Smooth muscle cell (in vitro differentiated cells): Measurements from ENCODE around the gene CCNA2. TPM values are rescaled to one million over a fixed set of nuclear protein-coding genes. Genes with fewer than 3 reads are reported as not detected.

ENCODE experiments used
- DNase-seq: peaks from one replicate; lab custom pipeline; 2025; ENCODE audit not compliant: unreplicated experiment; lab: John Stamatoyannopoulos, UW
- H2AFZ ChIP-seq: fragments of 200-600 bp; sonication (generic); 2 replicates; pipeline ENCODE4 v1.6.0; 2016; ENCODE audit warnings: antibody characterized with exemption, low read depth, mild to moderate bottlenecking
- H3F3A ChIP-seq: fragments of 200-600 bp; sonication (generic); 2 replicates; pipeline ENCODE4 v1.6.0; 2017; ENCODE audit warnings: antibody characterized with exemption, low read depth
- H3K27ac ChIP-seq: fragments of 200-600 bp; sonication (generic); 2 replicates; pipeline ENCODE4 v1.5.1; 2016; ENCODE audit warnings: low read depth, mild to moderate bottlenecking
- H3K27me3 ChIP-seq: fragments of 200-600 bp; sonication (generic); 2 replicates; pipeline ENCODE4 v1.6.1; 2016; ENCODE audit warnings: low read depth, mild to moderate bottlenecking
- H3K36me3 ChIP-seq: fragments of 200-600 bp; sonication (generic); 2 replicates; pipeline ENCODE4 v1.5.1; 2016; ENCODE audit warnings: low read depth
- H3K4me1 ChIP-seq: fragments of 200-600 bp; sonication (generic); 2 replicates; pipeline ENCODE4 v1.5.1; 2016; ENCODE audit warnings: low read depth
- H3K4me2 ChIP-seq: fragments of 200-600 bp; sonication (generic); 2 replicates; pipeline ENCODE4 v1.6.0; 2016; ENCODE audit warnings: mild to moderate bottlenecking
- H3K4me3 ChIP-seq: fragments of 200-600 bp; sonication (generic); 2 replicates; pipeline ENCODE4 v1.5.1; 2016; ENCODE audit warnings: mild to moderate bottlenecking
- H3K79me2 ChIP-seq: fragments of 200-600 bp; sonication (generic); 2 replicates; pipeline ENCODE4 v1.6.0; 2016; ENCODE audit warnings: low read depth, mild to moderate bottlenecking
- H3K9ac ChIP-seq: fragments of 200-600 bp; sonication (generic); 2 replicates; pipeline ENCODE4 v1.6.0; 2016; ENCODE audit warnings: low read depth
- H3K9me3 ChIP-seq: fragments of 200-600 bp; sonication (generic); replicated peaks from 2 replicates; pipeline ENCODE4 v1.5.1; 2016; ENCODE audit warnings: low read depth
- H4K20me1 ChIP-seq: fragments of 200-600 bp; sonication (generic); 2 replicates; pipeline ENCODE4 v1.6.0; 2016; ENCODE audit warnings: low read depth
- WGBS: methylation state at CpG from one replicate; pipeline ENCODE4 v1.1.7; 2016; ENCODE audit warnings: low lambda C conversion rate; 5-methylcytosine and 5-hydroxymethylcytosine counted together
- polyA plus RNA-seq: library from polyadenylated mRNA; unstranded; fragments of >200 nt; fragmentation: Nextera tagmentation; extraction: Ambion mirVana; gene quantifications from 2 replicates; pipeline ENCODE4 v1.2.1, GENCODE V29; 2016
- total RNA-seq: library from RNA; depleted of rRNA; stranded (reverse); fragments of >200 nt; gene quantifications from 2 replicates; pipeline ENCODE4 v1.2.3, GENCODE V29; 2014
- TF ChIP-seq, protein P1 (sequence below): fragments of 200-600 bp; sonication (generic); IDR thresholded peaks from 2 replicates; pipeline ENCODE4 v1.5.1; 2017; ENCODE audit warnings: borderline replicate concordance, mild to moderate bottlenecking, antibody characterized with exemption; ENCODE audit not compliant: insufficient read depth, poor library complexity, severe bottlenecking

The CCNA2 gene
- total and polyA plus RNA-seq, 2 experiments from 2014 or later: 13.0 to 21.4 TPM

DNA sequence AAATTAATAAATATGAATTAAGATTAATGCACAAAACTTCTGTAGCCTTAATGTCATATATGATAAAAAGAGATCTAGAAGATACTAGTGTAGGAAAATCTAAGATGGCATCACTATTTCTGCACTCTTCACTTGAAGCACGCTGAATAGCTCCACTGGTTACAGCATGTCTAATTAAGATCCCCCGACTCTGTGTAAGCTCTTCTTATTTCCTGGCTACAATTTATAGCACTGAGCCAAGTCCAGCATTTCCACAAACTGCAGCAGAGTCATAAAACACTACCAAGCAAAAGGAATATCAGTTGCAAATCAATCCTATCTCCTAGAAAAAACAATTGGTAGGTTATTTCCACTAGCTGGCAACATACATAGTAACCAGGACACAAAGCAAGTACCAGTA is 1.3 kb upstream of the CCNA2 start:
- Histone ChIP-seq H3K27me3 (no peaks in the 10 kb centered on the region), H3K9ac (no peak overlapping the region), H3K4me2 (no peak overlapping the region), H4K20me1 (no peaks in the 10 kb centered on the region), H3F3A (no peaks in the 10 kb centered on the region), H2AFZ (no peak overlapping the region), H3K27ac (no peak overlapping the region), H3K9me3 (no peaks in the 10 kb centered on the region), H3K79me2 (peaks cover 24% of the 10 kb centered on the region), H3K4me1 (peaks cover 20% of the 10 kb centered on the region), H3K4me3 (no peak overlapping the region), H3K36me3 (peaks cover 4% of the 10 kb centered on the region)
- no peak for DNase-seq
- TF ChIP-seq, protein P1, sequence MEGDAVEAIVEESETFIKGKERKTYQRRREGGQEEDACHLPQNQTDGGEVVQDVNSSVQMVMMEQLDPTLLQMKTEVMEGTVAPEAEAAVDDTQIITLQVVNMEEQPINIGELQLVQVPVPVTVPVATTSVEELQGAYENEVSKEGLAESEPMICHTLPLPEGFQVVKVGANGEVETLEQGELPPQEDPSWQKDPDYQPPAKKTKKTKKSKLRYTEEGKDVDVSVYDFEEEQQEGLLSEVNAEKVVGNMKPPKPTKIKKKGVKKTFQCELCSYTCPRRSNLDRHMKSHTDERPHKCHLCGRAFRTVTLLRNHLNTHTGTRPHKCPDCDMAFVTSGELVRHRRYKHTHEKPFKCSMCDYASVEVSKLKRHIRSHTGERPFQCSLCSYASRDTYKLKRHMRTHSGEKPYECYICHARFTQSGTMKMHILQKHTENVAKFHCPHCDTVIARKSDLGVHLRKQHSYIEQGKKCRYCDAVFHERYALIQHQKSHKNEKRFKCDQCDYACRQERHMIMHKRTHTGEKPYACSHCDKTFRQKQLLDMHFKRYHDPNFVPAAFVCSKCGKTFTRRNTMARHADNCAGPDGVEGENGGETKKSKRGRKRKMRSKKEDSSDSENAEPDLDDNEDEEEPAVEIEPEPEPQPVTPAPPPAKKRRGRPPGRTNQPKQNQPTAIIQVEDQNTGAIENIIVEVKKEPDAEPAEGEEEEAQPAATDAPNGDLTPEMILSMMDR: no peak
- 77% methylated on average over 2 of the region's 2 CpGs for WGBS

DNA sequence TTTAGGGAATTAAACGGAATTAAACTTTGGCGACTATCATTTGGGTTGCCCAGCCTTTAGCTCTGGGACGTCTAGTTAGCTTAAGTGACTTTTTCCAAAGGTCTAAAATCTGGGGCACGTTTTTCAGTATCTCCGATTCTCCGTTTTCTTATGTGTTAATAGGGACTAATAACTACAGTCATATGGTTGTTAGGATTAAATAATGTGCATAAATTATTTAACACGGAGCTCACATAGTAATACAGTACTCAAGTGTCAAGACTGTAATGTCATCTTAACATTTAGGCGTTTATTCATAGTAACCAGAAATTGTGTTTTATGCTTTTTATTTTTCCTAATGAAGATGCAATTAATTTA is 466 bp upstream of the CCNA2 start:
- H4K20me1 ChIP-seq: no peaks in the 10 kb centered on the region
- no peaks in the 10 kb centered on the region for H3K27me3 ChIP-seq
- peak overlapping the region; percentile 78 for H2AFZ ChIP-seq
- H3K4me1 ChIP-seq: peaks cover 20% of the 10 kb centered on the region
- DNase-seq: no peak
- H3K36me3 ChIP-seq: peaks cover 4% of the 10 kb centered on the region
- H3K9ac ChIP-seq: peak overlapping the region; percentile 74
- 19% methylated on average over 8 of the region's 8 CpGs for WGBS
- TF ChIP-seq, protein P1: no peak
- H3K9me3 ChIP-seq: no peaks in the 10 kb centered on the region
- H3K27ac ChIP-seq: peak overlapping the region; percentile 46
- peak overlapping the region; percentile 77 for H3K4me3 ChIP-seq
- H3K79me2 ChIP-seq: peaks cover 24% of the 10 kb centered on the region
- H3F3A ChIP-seq: no peaks in the 10 kb centered on the region
- H3K4me2 ChIP-seq: peak overlapping the region; percentile 91

DNA sequence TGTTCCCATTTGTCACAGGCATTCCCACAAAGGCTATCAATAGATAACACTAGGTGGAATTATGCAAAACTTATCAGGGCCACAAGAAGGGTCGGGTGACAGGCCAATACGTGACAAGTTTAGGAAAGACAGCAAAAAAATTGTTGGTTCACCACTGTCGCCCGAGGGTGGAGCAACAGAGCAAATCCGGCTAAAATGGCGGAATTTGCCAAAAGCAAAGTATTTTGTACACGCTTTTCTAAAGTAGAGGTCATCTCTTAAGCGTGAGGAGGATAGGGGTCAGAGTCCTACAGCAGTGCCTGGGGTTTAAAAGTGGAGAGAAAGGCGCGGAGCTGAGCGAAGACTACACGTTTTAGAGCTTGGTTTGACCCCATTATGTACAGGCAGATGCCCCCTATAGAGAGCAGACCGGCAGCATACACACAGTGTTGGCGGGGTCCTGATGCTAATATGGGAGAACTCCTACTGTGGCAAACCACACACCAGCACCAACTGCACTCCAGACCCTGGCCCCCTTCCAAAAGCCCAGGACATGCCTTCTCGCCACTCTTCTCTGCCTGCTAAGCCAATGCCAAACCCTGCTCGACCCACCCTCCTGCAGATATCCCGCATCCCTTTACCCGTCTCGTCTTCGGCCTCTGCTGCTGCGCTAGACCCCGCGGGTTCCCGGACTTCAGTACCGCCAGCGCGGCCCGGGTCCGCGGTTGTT is 733 bp downstream of the CCNA2 start:
- H3K4me2 ChIP-seq: peak overlapping the region; percentile 91
- no peaks in the 10 kb centered on the region for H3F3A ChIP-seq
- peak overlapping the region; percentile 10 for H3K9ac ChIP-seq
- H3K4me3 ChIP-seq: peak overlapping the region; percentile 77
- peaks cover 28% of the 10 kb centered on the region for H3K79me2 ChIP-seq
- 1% methylated on average over 30 of the region's 30 CpGs for WGBS
- TF ChIP-seq, protein P1: no peak
- DNase-seq: no peak
- no peaks in the 10 kb centered on the region for H3K27me3 ChIP-seq
- H2AFZ ChIP-seq: peak overlapping the region; percentile 79
- H3K27ac ChIP-seq: no peak overlapping the region
- H4K20me1 ChIP-seq: no peaks in the 10 kb centered on the region
- no peaks in the 10 kb centered on the region for H3K9me3 ChIP-seq
- no peaks in the 10 kb centered on the region for H3K36me3 ChIP-seq
- peaks cover 20% of the 10 kb centered on the region for H3K4me1 ChIP-seq

DNA sequence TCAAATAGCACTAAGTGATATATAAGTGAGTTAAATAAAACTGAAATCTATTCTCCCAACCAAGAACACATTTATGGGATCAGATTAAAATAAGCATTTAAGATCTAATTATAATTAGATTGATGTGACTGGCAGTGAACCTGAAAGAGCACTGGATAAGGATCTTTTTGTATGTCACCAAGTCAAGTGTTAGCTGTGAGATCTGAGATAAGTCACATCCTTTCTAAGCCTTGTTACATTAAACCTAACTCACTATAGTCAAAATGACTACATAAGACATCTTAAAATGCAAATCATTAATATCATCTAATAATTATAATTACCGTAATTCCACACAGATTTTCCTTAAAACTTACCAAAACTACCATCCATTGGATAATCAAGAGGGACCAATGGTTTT is 1.6 kb downstream of the CCNA2 start:
- H3K79me2 ChIP-seq: peaks cover 28% of the 10 kb centered on the region
- H3K4me1 ChIP-seq: peaks cover 20% of the 10 kb centered on the region
- H3K27me3 ChIP-seq: no peaks in the 10 kb centered on the region
- H3F3A ChIP-seq: no peaks in the 10 kb centered on the region
- no peaks in the 10 kb centered on the region for H3K36me3 ChIP-seq
- no peak overlapping the region for H2AFZ ChIP-seq
- TF ChIP-seq, protein P1: no peak
- peak overlapping the region; percentile 91 for H3K4me2 ChIP-seq
- no peak overlapping the region for H3K9ac ChIP-seq
- H4K20me1 ChIP-seq: no peaks in the 10 kb centered on the region
- H3K9me3 ChIP-seq: no peaks in the 10 kb centered on the region
- H3K4me3 ChIP-seq: peak overlapping the region; percentile 77
- WGBS: 93% methylated on average over 1 of the region's 1 CpG
- no peak overlapping the region for H3K27ac ChIP-seq
- no peak for DNase-seq
